Left lung (tissue), 10 donors: ENCODE data around the gene SLC23A1. TPM values are rescaled to one million over a fixed set of nuclear protein-coding genes. Genes with fewer than 3 reads are reported as not detected.

Experiments
- ATAC-seq: fragments of 200-7000 bp; cut with Tn5 transposase; one replicate; pipeline ENCODE4 v1.9.1; 2020; ENCODE audit warnings: moderate library complexity
- DNase-seq, 4 donors: peaks; one replicate each; pipeline ENCODE4 v3.0.0-alpha.2; 2013 to 2020
- H3K27ac ChIP-seq, 2 donors: fragments of 200-600 bp; sonication (generic) in 1 of 2; one replicate each; pipeline versions ENCODE4 v1.5.0 to v1.8.0; 2020 to 2021
- H3K27me3 ChIP-seq, 2 donors: fragments of 200-600 bp; sonication (generic) in 1 of 2; one replicate each; pipeline versions ENCODE4 v1.5.0 to v1.8.0; 2020 to 2021
- H3K36me3 ChIP-seq, 2 donors: fragments of 200-600 bp; sonication (generic) in 1 of 2; one replicate each; pipeline versions ENCODE4 v1.5.0 to v1.8.0; 2020 to 2021
- H3K4me1 ChIP-seq, 2 donors: fragments of 200-600 bp; one replicate each; pipeline ENCODE4 v1.8.0; 2021
- H3K4me3 ChIP-seq, 2 donors: fragments of 200-600 bp; sonication (generic) in 1 of 2; one replicate each; pipeline versions ENCODE4 v1.5.0 to v1.8.0; 2020 to 2021; ENCODE audit warnings: mild to moderate bottlenecking in 1 of 2
- H3K9me3 ChIP-seq, 2 donors: fragments of 200-600 bp; sonication (generic) in 1 of 2; one replicate each; pipeline versions ENCODE4 v1.5.0 to v1.8.0; 2020 to 2021
- intact Hi-C, 2 donors: fragments of 100-400 bp; cut with DNase I; formaldehyde crosslinking; loops; one replicate each; pipeline versions ENCODE4 v1.11.2 to v1.14.2; 2022
- polyA plus RNA-seq, 6 donors: library from polyadenylated mRNA; unstranded; fragments of 120-200 nt; gene quantifications; one replicate each; pipeline ENCODE4 v1.2.1, GENCODE V29; 2013; ENCODE audit not compliant: insufficient read length in 6 of 6
- total RNA-seq, 2 donors: library from RNA; stranded (reverse); fragmentation: NEBNext Ultra II Directional; extraction: Animal tissue kit (Norgen Biotek cat#: 25700); gene quantifications; one replicate each; pipeline ENCODE4 v1.2.1, GENCODE V29; 2021
- TF ChIP-seq, protein P1 (sequence below), 2 donors: fragments of 200-600 bp; sonication (generic) in 1 of 2; IDR thresholded peaks; one replicate each; pipeline versions ENCODE4 v1.5.0 to v1.8.0; 2021; ENCODE audit warnings: antibody characterized with exemption in 2 of 2
- donor health status: DM: no; HTN: yes; CAD: no.
- donor health status: DM: no; HTN: no; CAD: no.

The SLC23A1 gene
- total and polyA plus RNA-seq, 8 donors: 0.70 to 2.2 (median 1.5) TPM; not detected in 1

DNA sequence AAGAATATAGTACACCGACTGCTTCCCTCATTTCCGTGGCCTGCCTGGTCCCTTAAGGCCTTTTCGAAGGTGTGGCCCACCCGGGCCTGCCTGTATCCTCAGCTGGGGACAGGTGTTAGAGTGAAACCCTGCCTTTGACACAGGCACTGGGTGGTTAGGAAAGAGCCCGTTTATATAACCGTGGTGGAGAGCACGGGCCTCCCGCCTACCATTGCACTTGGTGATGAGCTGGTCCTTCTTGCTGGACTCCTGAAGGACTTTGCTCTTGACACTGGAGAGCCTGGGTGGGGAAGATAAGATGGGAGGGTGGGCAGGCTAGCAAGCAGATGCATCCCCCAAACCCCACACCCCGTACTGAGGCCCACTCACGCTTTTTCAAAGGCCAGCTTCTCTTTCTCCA is 18.4 kb upstream of the SLC23A1 start:
- Histone ChIP-seq H3K27me3 (no peaks in the 10 kb centered on the region), H3K27ac (no peak overlapping the region), H3K4me1 (peaks cover 0 to 15% of the 10 kb centered on the region in 2 donors), H3K9me3 (no peaks in the 10 kb centered on the region), H3K36me3 (peaks cover 0 to 6% of the 10 kb centered on the region in 2 donors), H3K4me3 (no peak overlapping the region)
- intact Hi-C loops: no loop called here
- TF ChIP-seq, protein P1, sequence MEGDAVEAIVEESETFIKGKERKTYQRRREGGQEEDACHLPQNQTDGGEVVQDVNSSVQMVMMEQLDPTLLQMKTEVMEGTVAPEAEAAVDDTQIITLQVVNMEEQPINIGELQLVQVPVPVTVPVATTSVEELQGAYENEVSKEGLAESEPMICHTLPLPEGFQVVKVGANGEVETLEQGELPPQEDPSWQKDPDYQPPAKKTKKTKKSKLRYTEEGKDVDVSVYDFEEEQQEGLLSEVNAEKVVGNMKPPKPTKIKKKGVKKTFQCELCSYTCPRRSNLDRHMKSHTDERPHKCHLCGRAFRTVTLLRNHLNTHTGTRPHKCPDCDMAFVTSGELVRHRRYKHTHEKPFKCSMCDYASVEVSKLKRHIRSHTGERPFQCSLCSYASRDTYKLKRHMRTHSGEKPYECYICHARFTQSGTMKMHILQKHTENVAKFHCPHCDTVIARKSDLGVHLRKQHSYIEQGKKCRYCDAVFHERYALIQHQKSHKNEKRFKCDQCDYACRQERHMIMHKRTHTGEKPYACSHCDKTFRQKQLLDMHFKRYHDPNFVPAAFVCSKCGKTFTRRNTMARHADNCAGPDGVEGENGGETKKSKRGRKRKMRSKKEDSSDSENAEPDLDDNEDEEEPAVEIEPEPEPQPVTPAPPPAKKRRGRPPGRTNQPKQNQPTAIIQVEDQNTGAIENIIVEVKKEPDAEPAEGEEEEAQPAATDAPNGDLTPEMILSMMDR (IDR thresholded peaks at IDR 0.05): no peak
- ATAC-seq (no peak), DNase-seq (no peak)

DNA sequence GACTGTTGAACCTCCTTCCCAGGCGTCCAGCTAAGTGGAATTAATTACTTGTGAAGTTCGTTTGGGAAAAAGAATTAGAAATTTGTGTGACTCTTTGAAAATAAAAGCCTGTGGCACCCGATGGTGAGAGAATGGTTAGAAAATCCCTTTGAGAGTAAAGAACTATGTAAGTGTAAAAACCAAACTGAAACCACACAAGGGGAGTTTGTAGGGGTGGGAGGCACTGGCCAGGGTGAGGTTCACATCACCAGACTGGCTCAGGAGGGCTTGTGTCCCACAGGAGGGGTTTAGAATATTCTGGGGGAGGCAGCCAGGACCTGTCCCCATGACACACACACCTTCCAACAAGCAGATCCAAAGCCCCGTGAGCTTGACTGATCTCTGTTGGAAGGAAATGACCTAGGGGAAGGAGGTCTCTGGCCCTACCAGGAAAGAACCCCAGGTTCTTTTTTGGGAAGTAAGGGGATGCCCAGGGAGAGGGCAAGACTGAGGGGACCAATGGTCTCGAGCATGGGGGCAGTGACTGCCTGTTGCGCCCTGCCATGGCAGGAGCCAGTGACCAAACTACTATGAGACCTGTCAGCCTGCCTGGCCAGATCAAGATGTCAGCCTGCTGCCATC is 16.5 kb upstream of the SLC23A1 start:
- Histone ChIP-seq H3K4me3 (no peak overlapping the region), H3K4me1 (peaks cover 0 to 18% of the 10 kb centered on the region in 2 donors), H3K27ac (no peak overlapping the region), H3K9me3 (no peaks in the 10 kb centered on the region), H3K27me3 (peaks cover 4 to 11% of the 10 kb centered on the region in 2 donors), H3K36me3 (peaks cover 0 to 6% of the 10 kb centered on the region in 2 donors)
- intact Hi-C loops: no loop called here
- TF ChIP-seq, protein P1 (IDR thresholded peaks at IDR 0.05): no peak
- DNase-seq (no peak), ATAC-seq (no peak)

DNA sequence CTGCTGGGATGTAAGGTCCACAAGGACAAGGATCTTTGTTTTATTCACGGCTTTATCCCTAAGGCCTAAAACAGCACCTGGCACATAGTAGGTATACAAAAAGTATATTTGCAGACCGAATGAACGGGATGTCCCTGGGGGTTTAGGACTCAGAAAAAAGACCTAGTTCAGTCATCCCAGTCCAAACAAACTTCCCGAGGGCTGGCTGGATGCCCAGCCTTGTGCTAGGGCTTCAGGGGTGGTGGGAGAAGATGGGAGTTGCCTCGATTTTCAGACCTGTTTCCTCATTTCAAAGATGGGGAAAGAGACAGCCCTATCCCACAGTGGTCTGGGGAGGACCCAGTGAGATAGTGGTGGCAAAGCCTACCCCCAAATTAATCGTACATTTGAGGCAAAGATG is 14.8 kb upstream of the SLC23A1 start:
- Histone ChIP-seq H3K36me3 (peaks cover 0 to 6% of the 10 kb centered on the region in 2 donors), H3K4me1 (peaks cover 9 to 22% of the 10 kb centered on the region in 2 donors), H3K27ac (no peak overlapping the region), H3K9me3 (no peaks in the 10 kb centered on the region), H3K27me3 (peaks cover 16 to 28% of the 10 kb centered on the region in 2 donors), H3K4me3 (no peak overlapping the region)
- intact Hi-C loops: no loop called here
- DNase-seq: no peak
- TF ChIP-seq, protein P1 (IDR thresholded peaks at IDR 0.05): no peak
- no peak for ATAC-seq

DNA sequence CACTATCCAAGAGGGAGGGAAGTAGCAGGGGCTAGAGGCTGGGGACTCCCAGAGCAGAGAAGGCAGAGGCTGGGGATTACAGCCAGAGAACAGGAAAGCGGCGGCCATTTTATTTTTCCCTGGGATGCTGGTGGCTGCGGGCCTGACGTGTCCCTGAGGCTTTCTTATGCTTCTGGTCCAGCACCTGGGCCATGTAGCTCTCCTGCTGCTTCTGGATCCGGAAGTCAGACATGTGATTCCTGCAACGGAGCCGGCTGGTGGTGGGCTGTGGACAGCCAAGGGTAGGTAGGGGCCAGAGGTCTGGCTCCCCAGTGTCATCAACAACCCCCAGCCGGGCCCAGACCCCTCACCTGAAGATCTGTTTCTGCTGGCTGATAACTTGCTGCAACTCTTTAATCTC is 13.6 kb upstream of the SLC23A1 start:
- Histone ChIP-seq H3K4me1 (peaks cover 15 to 34% of the 10 kb centered on the region in 2 donors), H3K27me3 (peaks cover 16 to 41% of the 10 kb centered on the region in 2 donors), H3K27ac (no peak overlapping the region), H3K4me3 (no peak overlapping the region), H3K9me3 (no peaks in the 10 kb centered on the region), H3K36me3 (peaks cover 0 to 6% of the 10 kb centered on the region in 2 donors)
- TF ChIP-seq, protein P1 (IDR thresholded peaks at IDR 0.05): no peak
- intact Hi-C loops: no loop called here
- ATAC-seq: no peak
- no peak for DNase-seq

DNA sequence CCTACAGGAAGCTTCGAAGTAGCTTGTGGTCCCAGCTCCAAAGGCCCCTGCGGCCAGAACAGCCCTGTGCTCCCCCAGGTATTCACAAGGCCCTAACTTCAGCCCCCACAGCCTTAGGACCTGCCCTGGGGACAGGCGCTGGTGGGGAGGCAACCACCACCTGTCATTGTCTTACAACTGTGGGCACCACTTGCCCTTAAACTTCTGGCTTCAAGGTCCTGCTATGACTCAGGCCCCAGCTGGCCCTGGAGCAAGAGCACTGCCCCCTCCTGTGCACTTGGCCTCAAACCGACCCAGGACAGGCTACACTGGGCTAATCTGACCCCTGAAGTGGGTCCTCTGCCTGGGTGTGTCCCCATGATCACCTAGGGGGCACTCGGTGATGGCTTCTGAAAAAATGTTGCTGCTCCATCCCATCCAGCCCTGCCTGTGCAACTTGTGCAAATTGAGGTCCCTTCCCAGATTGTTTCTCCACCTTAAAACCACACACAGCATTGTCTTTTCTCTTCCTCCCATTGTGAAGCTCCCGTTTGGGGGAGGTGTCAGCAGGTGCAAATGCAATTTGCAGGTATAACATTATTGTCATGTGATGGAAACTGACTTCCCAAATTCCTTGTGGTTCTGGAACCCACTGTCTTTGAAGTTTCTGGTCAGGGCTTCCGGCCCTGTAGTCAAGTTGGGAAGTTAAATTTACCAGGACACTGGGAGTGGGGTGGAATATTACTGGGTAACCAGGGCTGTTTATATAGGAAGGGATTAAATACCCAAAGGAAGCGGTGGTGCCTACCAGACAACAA is 12.9 kb upstream of the SLC23A1 start:
- ATAC-seq: no peak
- DNase-seq: no peak
- Histone ChIP-seq H3K4me3 (no peak overlapping the region), H3K36me3 (no peaks in the 10 kb centered on the region), H3K27me3 (peaks cover 16 to 42% of the 10 kb centered on the region in 2 donors), H3K4me1 (peaks cover 15 to 40% of the 10 kb centered on the region in 2 donors), H3K9me3 (no peaks in the 10 kb centered on the region), H3K27ac (no peak overlapping the region)
- TF ChIP-seq, protein P1 (IDR thresholded peaks at IDR 0.05): no peak
- intact Hi-C loops: no loop called here
